Left renal pelvis (tissue), 4 donors: ENCODE results near the gene RABL2B. TPM values are rescaled to one million over a fixed set of nuclear protein-coding genes. Genes with fewer than 3 reads are reported as not detected.

Source experiments
- DNase-seq, 4 donors: peaks; one replicate each; pipeline ENCODE4 v3.0.0-alpha.2; 2013; ENCODE audit warnings: low read depth in 4 of 4, low spot score in 3 of 4
- polyA plus RNA-seq, 4 donors: library from polyadenylated mRNA; unstranded; fragments of 120-200 nt; gene quantifications; one replicate each; pipeline ENCODE4 v1.2.1, GENCODE V29; 2013; ENCODE audit not compliant: insufficient read length in 4 of 4

RABL2B gene
- polyA plus RNA-seq, 4 donors = 33.9 to 82.3 (median 54.0) TPM

GRCh38 chr22:50739279-50739691 lies 44.2 kb downstream of the RABL2B start:
- DNase-seq = no peak

DNA sequence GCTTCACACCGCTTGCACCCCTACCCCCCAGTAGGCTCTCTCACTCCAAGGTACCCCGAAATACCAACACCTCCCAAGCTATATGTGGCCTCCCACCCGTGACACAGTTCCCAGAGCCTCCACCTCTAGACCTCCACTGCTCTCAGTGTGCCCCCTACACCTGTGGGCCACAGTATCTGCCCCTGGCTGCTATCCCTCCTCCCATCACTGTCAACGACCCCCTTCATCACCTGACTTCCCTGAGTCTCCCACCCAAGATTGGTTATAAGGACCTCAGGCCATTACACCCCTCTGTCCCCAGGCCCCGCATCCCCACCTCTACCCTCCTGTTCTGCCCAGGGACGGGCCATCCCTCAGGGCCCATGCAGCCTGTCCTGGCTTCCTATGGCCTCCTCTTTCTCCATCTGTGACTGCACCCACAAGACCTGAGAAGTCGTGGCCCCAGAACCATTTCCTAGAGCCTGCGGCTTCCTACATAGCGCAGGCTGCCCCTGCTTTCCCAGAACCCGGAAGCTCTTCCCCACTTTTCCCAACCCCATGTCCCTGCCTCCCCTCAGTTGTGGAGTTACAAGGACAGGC lies 44.7 kb downstream of the RABL2B start:
- DNase-seq = no peak

DNA sequence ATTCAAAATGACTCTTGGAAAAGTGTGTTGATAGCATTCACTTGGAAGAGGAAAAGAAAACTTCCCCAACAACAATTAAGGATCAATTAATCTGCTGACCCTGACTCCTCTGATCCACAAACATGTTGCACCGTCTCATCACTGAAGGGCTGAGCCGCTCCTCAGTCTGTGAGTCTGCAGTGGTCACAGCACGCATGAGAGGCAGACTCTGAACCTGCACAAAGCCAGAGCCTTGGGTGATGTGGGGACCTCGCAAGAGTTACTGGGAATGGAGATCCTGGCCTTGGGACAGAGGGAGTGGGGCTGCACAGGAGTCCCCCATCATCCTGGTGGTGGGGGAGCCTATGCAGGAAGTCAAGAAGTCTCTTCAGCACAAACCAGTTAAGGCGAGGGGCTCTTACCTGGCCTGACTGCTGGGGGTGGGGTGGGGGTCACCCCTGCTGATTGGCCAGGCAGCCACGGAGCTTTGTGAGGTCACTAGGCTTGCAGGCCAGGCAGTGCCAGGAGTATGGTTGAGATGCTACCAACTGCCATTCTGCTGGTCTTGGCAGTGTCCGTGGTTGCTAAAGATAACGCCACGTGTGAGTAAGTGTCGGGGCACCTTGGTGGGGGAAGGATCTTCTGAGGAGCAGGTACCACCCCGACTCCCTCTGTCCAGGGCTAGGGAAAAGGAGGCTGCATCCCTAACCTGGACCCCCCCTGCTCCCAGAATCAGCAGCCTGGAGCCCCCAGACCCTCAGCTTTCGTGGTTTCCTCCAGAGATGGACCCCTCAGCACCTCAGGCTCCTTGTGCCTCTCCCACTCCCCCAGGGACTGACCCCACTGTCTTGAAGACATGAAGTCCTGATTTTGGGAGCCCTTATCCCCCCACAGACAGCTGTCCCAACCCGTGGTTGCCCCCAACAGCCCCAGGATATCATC lies 45.4 kb downstream of the RABL2B start, which contains the start of gene ACR:
ACR (plus strand) TSS at position 477 of the 921 bp plus-strand sequence; CDS start at position 509, 32 bp downstream.
- no peak for DNase-seq

- no peak for DNase-seq
These were observed 47.8 kb downstream of the RABL2B start for GRCh38 chr22:50735739-50736030.

GRCh38 chr22:50734986-50735738 lies 48.3 kb downstream of the RABL2B start:
- DNase-seq = no peak

- no peak for DNase-seq
These were observed 49.1 kb downstream of the RABL2B start for GRCh38 chr22:50734343-50734771.

GRCh38 chr22:50733521-50734342 lies 49.7 kb downstream of the RABL2B start:
- no peak for DNase-seq

GRCh38 chr22:50732681-50733080 lies 50.8 kb downstream of the RABL2B start:
- DNase-seq = no peak

DNA sequence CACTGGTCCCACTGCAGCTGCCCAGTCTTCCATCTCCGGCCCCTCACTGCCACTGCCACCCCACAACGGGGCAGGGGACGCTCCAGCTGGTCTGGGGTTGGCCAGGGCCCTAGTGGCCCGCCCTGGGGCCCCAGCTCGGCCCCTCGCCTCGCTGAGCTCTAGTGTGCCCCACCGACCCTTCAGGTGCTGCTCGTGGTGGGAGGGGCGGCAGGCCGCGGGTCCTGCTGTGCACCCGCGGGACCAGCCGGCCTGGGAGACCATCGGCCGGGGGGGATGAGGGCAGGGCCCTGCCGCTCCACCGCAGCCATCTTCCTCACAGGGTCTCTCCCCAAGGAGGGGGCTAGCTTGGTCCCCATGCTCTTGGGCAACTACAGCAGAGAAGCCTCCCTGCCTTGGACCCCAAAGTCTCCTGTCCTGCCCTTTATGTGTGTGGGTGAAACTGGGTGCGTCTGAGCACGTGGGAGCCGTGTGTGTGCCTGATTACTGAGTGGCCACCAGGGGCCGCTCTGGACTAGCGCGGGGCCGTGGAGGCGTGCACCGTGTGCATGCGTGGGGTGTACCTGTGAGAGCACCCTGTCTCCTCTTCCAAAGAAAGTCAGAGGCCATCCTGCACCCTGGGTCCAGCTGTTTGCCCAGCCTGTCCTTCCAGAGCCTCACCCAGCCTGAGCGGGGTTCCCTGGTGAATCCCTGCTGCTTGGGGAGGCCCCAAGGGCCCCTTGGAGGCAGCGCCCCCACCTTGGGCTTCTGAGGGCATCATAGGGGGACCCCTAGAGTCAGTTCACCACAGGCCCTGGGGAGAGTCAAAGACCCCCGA lies 51.4 kb downstream of the RABL2B start:
- no peak for DNase-seq

DNA sequence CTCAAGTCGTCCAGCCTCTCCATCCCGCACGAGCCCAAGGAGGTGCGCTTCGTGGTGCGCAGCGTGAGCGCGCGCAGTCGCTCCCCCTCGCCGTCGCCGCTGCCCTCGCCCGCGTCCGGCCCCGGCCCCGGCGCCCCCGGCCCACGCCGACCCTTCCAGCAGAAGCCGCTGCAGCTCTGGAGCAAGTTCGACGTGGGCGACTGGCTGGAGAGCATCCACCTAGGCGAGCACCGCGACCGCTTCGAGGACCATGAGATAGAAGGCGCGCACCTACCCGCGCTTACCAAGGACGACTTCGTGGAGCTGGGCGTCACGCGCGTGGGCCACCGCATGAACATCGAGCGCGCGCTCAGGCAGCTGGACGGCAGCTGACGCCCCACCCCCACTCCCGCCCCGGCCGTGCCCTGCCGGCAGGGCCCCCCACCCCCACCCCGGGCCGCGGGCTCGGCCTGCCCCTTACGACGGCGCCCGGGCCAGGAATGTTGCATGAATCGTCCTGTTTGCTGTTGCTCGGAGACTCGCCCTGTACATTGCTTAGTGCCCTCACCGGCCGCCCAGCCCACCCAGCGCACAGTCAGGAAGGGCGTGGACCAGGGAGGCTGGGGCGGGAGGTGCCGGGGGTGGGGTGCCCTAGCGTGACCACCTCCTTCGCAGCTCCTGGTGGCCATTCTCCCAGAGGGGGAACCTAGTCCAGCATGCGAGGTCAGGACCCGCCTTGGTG lies 52.3 kb downstream of the RABL2B start:
- no peak for DNase-seq

DNA sequence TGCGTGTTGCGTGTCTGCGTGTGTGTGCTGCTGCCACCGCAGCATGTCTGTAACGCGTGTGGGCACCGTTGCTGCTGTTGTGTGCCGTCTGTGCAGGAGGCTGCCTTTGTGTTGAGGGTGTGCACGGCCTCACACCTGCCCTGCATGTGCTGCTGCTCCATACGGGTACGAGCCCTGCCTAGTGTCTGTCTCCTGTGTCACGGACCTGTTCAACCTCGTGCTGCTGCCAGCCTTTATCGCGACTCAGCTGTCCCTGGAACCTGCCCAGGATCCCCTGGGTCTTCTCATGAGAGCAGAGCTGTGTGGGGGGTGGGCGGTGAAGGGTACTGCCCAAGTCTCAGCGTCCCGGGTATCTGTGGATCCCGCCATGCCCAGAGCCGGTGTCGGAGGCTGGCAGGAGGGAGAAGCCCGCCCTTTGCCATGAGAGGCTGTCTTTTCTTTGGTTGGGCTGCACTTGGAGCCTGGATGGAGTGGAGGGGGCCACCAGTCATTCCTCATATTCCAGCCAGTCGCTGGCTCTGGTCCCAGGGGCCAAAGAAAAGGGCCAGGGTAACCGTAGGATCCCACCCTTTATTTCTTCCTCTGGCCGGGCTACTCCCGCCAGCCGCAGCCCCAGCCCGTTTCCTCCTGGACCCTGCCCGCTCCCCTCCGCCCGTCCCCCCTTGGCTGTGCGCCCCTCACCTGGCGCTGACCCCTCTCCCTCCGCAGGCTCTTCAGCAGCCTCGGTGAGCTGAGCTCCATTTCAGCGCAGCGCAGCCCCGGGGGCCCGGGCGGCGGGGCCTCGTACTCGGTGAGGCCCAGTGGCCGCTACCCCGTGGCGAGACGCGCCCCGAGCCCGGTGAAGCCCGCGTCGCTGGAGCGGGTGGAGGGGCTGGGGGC lies 53.2 kb downstream of the RABL2B start:
- no peak for DNase-seq

GRCh38 chr22:50729391-50730012 lies 53.9 kb downstream of the RABL2B start:
- DNase-seq = no peak

DNA sequence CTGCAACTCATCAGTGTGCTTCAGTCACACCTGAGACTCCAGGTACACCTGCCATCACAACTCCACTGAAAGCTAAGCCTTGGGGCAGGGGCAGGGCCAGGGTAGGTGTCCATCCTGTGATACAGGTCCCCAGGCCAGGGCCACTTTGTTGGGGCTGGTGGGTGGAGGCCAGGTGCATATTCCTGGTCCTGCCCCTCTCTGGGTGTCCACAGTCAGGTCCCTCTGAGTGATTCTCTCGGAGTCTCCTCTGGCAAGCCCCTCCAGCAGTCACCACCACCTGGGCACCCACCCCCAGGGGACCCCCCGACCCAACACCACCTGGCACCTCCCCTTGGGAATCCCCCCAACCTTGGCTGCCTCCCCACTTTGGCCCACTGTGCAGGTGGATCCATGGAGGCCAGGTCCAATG lies 54.9 kb downstream of the RABL2B start:
- DNase-seq = no peak

GRCh38 chr22:50727678-50728522 lies 55.5 kb downstream of the RABL2B start:
- DNase-seq = no peak

GRCh38 chr22:50726643-50727340 lies 56.6 kb downstream of the RABL2B start:
- no peak for DNase-seq

GRCh38 chr22:50725597-50725996 lies 57.8 kb downstream of the RABL2B start:
- DNase-seq = no peak
